HL-60 (cell line): ENCODE data around the gene LRRC15.

Experiments
- DNase-seq, 2 experiments: peaks; one replicate each; pipeline ENCODE4 v3.0.0-alpha.2; 2010 to 2020; ENCODE audit warnings: low read depth in 1 of 2, low spot score in 1 of 2
- H3K27ac ChIP-seq: fragments of 250-450 bp; sonication (Bioruptor Pico); replicated peaks from 2 replicates; pipeline ENCODE4 v1.5.1; 2020; ENCODE audit warnings: mild to moderate bottlenecking, moderate library complexity
- H3K27me3 ChIP-seq: fragments of 250-450 bp; sonication (Bioruptor Pico); 2 replicates; pipeline ENCODE4 v1.5.1; 2021; ENCODE audit warnings: mild to moderate bottlenecking, moderate library complexity; ENCODE audit not compliant: insufficient read depth, poor library complexity, severe bottlenecking
- H3K4me3 ChIP-seq: replicated peaks from 2 replicates; pipeline ENCODE4 v1.5.1; 2011; ENCODE audit warnings: mild to moderate bottlenecking, control low read depth, low read length; ENCODE audit not compliant: insufficient read depth
- GABPA ChIP-seq: IDR thresholded peaks from 2 replicates; pipeline ENCODE4 v1.6.1; 2012; ENCODE audit warnings: low read depth
- POLR2AphosphoS5 ChIP-seq: IDR thresholded peaks from 2 replicates; pipeline ENCODE4 v1.6.1; 2012; ENCODE audit warnings: low read depth
- SPI1 ChIP-seq: IDR thresholded peaks from 2 replicates; pipeline ENCODE4 v1.6.1; 2012; ENCODE audit warnings: low read depth, mild to moderate bottlenecking, borderline replicate concordance
- TF ChIP-seq, protein P1 (sequence below): IDR thresholded peaks from 2 replicates; pipeline ENCODE4 v1.6.1; 2012; ENCODE audit warnings: low read depth; ENCODE audit not compliant: insufficient replicate concordance
- TF ChIP-seq, protein P2 (sequence below): IDR thresholded peaks from one replicate; pipeline ENCODE4 v1.5.1; 2011; ENCODE audit warnings: low read length, control low read depth, inconsistent platforms; ENCODE audit not compliant: insufficient read depth

LRRC15 gene

DNA sequence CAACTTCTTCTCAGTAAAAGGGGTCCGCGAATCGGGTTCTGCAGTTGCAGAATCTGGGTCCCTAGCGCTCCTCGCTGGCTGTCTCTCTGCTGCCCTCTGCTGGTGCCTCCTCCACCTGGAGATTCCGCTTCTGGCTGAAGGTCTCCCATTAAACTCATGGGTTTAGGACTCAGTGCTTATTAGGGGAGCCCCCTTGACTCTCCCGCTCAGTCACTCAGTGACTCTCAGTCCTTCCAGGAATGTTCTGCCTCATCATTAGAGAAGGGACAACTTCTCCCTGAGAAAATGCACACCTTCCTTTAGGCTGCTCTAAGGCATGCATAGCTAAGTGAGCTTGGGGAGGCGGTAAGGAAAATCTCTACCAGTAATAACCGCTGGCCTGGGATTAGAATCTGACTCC lies 25.5 kb downstream of the LRRC15 start:
- TF ChIP-seq, protein P1, sequence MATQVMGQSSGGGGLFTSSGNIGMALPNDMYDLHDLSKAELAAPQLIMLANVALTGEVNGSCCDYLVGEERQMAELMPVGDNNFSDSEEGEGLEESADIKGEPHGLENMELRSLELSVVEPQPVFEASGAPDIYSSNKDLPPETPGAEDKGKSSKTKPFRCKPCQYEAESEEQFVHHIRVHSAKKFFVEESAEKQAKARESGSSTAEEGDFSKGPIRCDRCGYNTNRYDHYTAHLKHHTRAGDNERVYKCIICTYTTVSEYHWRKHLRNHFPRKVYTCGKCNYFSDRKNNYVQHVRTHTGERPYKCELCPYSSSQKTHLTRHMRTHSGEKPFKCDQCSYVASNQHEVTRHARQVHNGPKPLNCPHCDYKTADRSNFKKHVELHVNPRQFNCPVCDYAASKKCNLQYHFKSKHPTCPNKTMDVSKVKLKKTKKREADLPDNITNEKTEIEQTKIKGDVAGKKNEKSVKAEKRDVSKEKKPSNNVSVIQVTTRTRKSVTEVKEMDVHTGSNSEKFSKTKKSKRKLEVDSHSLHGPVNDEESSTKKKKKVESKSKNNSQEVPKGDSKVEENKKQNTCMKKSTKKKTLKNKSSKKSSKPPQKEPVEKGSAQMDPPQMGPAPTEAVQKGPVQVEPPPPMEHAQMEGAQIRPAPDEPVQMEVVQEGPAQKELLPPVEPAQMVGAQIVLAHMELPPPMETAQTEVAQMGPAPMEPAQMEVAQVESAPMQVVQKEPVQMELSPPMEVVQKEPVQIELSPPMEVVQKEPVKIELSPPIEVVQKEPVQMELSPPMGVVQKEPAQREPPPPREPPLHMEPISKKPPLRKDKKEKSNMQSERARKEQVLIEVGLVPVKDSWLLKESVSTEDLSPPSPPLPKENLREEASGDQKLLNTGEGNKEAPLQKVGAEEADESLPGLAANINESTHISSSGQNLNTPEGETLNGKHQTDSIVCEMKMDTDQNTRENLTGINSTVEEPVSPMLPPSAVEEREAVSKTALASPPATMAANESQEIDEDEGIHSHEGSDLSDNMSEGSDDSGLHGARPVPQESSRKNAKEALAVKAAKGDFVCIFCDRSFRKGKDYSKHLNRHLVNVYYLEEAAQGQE, result no peak
- TF ChIP-seq, protein P2, sequence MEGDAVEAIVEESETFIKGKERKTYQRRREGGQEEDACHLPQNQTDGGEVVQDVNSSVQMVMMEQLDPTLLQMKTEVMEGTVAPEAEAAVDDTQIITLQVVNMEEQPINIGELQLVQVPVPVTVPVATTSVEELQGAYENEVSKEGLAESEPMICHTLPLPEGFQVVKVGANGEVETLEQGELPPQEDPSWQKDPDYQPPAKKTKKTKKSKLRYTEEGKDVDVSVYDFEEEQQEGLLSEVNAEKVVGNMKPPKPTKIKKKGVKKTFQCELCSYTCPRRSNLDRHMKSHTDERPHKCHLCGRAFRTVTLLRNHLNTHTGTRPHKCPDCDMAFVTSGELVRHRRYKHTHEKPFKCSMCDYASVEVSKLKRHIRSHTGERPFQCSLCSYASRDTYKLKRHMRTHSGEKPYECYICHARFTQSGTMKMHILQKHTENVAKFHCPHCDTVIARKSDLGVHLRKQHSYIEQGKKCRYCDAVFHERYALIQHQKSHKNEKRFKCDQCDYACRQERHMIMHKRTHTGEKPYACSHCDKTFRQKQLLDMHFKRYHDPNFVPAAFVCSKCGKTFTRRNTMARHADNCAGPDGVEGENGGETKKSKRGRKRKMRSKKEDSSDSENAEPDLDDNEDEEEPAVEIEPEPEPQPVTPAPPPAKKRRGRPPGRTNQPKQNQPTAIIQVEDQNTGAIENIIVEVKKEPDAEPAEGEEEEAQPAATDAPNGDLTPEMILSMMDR, result peak; percentile 92
- peaks cover 9% of the 10 kb centered on the region for H3K27me3 ChIP-seq
- peak in 1 of 2 experiments; percentile 62 for DNase-seq
- no peak overlapping the region for H3K4me3 ChIP-seq
- no peak overlapping the region for H3K27ac ChIP-seq

DNA sequence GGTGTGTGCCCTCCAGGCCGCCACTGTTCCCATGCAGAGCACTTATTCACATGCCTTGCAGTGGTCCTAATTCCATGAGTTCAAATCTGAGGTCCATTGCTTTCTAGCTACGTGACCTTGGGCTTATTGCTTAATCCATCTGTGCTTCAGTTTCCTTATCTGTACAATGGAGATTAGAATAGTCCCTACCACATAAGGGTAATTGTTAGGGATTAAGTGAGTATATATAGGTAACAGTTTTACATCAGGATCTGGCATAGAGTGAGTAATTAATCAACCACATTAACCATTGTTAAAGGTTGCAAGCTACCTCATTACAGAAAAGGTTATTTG lies 26.0 kb downstream of the LRRC15 start:
- DNase-seq, result no peak
- Histone ChIP-seq H3K27me3 (peaks cover 11% of the 10 kb centered on the region), H3K27ac (no peak overlapping the region), H3K4me3 (no peak overlapping the region)
- TF ChIP-seq SPI1 (no peak), GABPA (no peak), POLR2AphosphoS5 (no peak)
- TF ChIP-seq, protein P2, result no peak
- TF ChIP-seq, protein P1, result no peak

DNA sequence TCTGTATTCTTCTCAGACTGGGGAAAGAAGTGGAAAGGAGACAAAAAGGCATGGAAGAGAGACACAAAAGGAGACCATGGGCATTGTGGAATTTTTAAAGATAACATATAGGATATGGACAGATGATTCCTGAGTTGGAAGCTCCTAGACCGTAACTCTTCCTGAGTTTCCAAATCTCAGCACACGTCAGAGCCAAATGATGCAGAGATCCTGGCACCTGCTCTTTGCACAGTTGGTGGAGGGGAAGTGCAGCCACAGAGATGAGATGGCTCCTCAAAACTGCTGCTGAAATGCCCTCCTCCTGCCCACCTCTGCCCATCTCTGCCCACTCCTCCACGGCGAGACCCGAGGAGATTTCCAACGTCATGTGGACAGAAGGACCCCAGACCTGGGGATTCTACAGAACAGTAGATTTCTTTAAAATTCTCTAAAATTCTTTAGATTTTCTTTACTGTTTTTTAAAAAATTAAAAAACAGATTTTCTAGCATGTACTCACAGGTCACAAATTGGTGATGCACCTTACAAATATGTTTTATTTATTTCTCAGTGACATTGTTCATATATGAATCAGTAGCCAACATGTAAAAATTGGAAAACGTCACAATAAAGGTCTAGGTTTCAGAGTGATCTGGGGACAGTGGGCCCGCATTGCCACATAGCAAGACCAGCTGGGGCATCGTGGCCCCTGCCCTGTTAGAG lies 26.5 kb downstream of the LRRC15 start:
- Histone ChIP-seq H3K27me3 (peaks cover 16% of the 10 kb centered on the region), H3K4me3 (no peak overlapping the region), H3K27ac (no peak overlapping the region)
- TF ChIP-seq GABPA, result no peak
- TF ChIP-seq POLR2AphosphoS5, result no peak
- no peak for TF ChIP-seq SPI1
- TF ChIP-seq, protein P2, result no peak
- TF ChIP-seq, protein P1, result no peak
- DNase-seq, result no peak
